Common myeloid progenitor, CD34-positive (primary cell): ENCODE measurements around the gene TNNT1.

ENCODE experiments used
- CTCF ChIA-PET: fragments of 350-600 bp; sonication (Branson Sonifier 250); formaldehyde crosslinking; loops from one replicate; lab custom pipeline; 2021; ENCODE audit warnings: antibody characterized with exemption; lab: Charles Lee
- POLR2A ChIA-PET: fragments of 350-600 bp; sonication (Branson Sonifier 250); formaldehyde crosslinking; loops from one replicate; lab custom pipeline; 2021; ENCODE audit warnings: antibody characterized with exemption; lab: Charles Lee
- DNase-seq, 3 donors: peaks; one replicate each; pipeline versions ENCODE4 v3.0.0 to v3.0.0-alpha.2; 2013
- H3K27ac ChIP-seq, 2 experiments: 1 replicate in 1 of 2; 2 replicates in 1 of 2; pipeline ENCODE4 v1.7.0; 2013; ENCODE audit warnings: inconsistent platforms in 2 of 2, low read length in 2 of 2, mild to moderate bottlenecking in 2 of 2, low read depth in 1 of 2, moderate library complexity in 1 of 2; ENCODE audit not compliant: severe bottlenecking in 2 of 2, insufficient read depth in 1 of 2, poor library complexity in 1 of 2
- H3K27me3 ChIP-seq, 5 experiments: replicated peaks in 2 of 5; 1 replicate in 3 of 5; 2 replicates in 2 of 5; pipeline versions ENCODE4 v1.6.1 to v1.7.0; 2013; ENCODE audit warnings: low read length in 4 of 5, mild to moderate bottlenecking in 2 of 5, moderate library complexity in 2 of 5, inconsistent platforms in 1 of 5; ENCODE audit not compliant: insufficient read depth in 5 of 5, control insufficient read depth in 4 of 5
- H3K36me3 ChIP-seq, 4 experiments: 1 replicate in 2 of 4; 2 replicates in 2 of 4; pipeline versions ENCODE4 v1.6.1 to v1.7.0; 2013; ENCODE audit warnings: low read length in 3 of 4, control low read depth in 1 of 4, mild to moderate bottlenecking in 1 of 4; ENCODE audit not compliant: control insufficient read depth in 4 of 4, insufficient read depth in 4 of 4
- H3K4me1 ChIP-seq, 4 experiments: 1 replicate in 3 of 4; 2 replicates in 1 of 4; pipeline versions ENCODE4 v1.6.1 to v1.7.1; 2013; ENCODE audit warnings: low read length in 3 of 4, mild to moderate bottlenecking in 3 of 4, control low read depth in 1 of 4, inconsistent platforms in 1 of 4, moderate library complexity in 1 of 4; ENCODE audit not compliant: control insufficient read depth in 4 of 4, insufficient read depth in 4 of 4; ENCODE audit errors: control extremely low read depth in 1 of 4
- H3K4me3 ChIP-seq, 7 experiments: 1 replicate in 4 of 7; 2 replicates in 3 of 7; pipeline versions ENCODE4 v1.5.1 to v1.7.0; 2013; ENCODE audit warnings: mild to moderate bottlenecking in 7 of 7, low read length in 6 of 7, moderate library complexity in 6 of 7, inconsistent platforms in 2 of 7, low read depth in 2 of 7, control low read depth in 1 of 7; ENCODE audit not compliant: insufficient read depth in 4 of 7, control insufficient read depth in 1 of 7; ENCODE audit errors: extremely low read depth in 1 of 7
- H3K9me3 ChIP-seq, 5 experiments: 1 replicate in 4 of 5; 2 replicates in 1 of 5; pipeline versions ENCODE4 v1.6.1 to v1.7.1; 2013; ENCODE audit warnings: low read length in 4 of 5, mild to moderate bottlenecking in 2 of 5, inconsistent platforms in 1 of 5, low read depth in 1 of 5, moderate library complexity in 1 of 5; ENCODE audit not compliant: control insufficient read depth in 4 of 5, insufficient read depth in 2 of 5; ENCODE audit errors: control extremely low read depth in 1 of 5
- WGBS: methylation state at CpG from one replicate; pipeline ENCODE4 v1.1.5; 2013; ENCODE audit not compliant: insufficient coverage; 5-methylcytosine and 5-hydroxymethylcytosine counted together

The TNNT1 gene

DNA sequence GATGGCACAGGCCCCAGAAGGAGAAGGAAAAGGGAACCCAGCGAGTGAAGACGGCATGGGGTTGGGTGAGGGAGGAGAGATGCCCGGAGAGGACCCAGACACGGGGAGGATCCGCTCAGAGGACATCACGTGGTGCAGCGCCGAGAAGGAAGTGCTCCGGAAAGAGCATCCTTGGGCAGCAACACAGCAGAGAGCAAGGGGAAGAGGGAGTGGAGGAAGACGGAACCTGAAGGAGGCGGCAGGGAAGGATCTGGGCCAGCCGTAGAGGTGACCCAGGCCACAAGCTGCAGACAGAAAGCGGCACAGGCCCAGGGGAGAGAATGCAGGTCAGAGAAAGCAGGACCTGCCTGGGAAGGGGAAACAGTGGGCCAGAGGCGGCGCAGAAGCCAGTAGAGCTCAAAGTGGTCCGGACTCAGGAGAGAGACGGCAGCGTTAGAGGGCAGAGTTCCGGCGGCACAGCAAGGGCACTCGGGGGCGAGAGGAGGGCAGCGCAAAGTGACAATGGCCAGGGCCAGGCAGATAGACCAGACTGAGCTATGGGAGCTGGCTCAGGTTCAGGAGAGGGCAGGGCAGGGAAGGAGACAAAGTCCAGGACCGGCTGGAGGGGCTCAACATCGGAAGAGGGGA lies 32.7 kb downstream of the TNNT1 start:
- WGBS, result under 1% methylated on average over 25 of the region's 25 CpGs
- CTCF ChIA-PET, result interaction anchor here (1.0 to 1.2 kb wide), 2 partner anchors 26 to 27 kb away, joined by 4 to 5 read pairs; no protein-coding TSS in a partner anchor
- Histone ChIP-seq H3K4me3 (peak overlapping the region; percentile 67 to 97 (median 88)), H3K4me1 (peaks cover 5 to 40% (median 30%) of the 10 kb centered on the region in 4 experiments), H3K9me3 (no peaks in the 10 kb centered on the region), H3K27ac (peak overlapping the region in 1 of 2 experiments; percentile 74), H3K36me3 (peaks cover 0 to 13% (median 10%) of the 10 kb centered on the region in 4 experiments), H3K27me3 (no peaks in the 10 kb centered on the region)
- peak; percentile 28 to 57 (median 48) for DNase-seq
- POLR2A ChIA-PET, result interaction anchor here (1.0 to 2.3 kb wide), 3 partner anchors 18 to 114 kb away, joined by 4 to 10 read pairs (median 5); no protein-coding TSS in a partner anchor

DNA sequence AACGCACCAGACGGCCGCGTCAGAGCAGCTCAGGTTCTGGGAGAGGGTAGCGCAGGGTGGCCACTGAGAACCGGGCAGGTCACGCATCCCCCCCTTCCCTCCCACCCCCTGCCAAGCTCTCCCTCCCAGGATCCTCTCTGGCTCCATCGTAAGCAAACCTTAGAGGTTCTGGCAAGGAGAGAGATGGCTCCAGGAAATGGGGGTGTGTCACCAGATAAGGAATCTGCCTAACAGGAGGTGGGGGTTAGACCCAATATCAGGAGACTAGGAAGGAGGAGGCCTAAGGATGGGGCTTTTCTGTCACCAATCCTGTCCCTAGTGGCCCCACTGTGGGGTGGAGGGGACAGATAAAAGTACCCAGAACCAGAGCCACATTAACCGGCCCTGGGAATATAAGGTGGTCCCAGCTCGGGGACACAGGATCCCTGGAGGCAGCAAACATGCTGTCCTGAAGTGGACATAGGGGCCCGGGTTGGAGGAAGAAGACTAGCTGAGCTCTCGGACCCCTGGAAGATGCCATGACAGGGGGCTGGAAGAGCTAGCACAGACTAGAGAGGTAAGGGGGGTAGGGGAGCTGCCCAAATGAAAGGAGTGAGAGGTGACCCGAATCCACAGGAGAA lies 33.5 kb downstream of the TNNT1 start:
- ChIA-PET POLR2A (no interaction called here), CTCF (interaction anchor here (1.0 to 1.2 kb wide), 2 partner anchors 25 to 26 kb away, joined by 4 to 5 read pairs; no protein-coding TSS in a partner anchor)
- Histone ChIP-seq H3K27me3 (no peaks in the 10 kb centered on the region), H3K36me3 (peaks cover 0 to 13% (median 13%) of the 10 kb centered on the region in 4 experiments), H3K9me3 (no peaks in the 10 kb centered on the region), H3K27ac (no peak overlapping the region), H3K4me3 (peak overlapping the region in 5 of 7 experiments; percentile 67 to 97 (median 90)), H3K4me1 (peaks cover 5 to 40% (median 30%) of the 10 kb centered on the region in 4 experiments)
- no peak for DNase-seq
- 93% methylated on average over 5 of the region's 13 CpGs for WGBS

DNA sequence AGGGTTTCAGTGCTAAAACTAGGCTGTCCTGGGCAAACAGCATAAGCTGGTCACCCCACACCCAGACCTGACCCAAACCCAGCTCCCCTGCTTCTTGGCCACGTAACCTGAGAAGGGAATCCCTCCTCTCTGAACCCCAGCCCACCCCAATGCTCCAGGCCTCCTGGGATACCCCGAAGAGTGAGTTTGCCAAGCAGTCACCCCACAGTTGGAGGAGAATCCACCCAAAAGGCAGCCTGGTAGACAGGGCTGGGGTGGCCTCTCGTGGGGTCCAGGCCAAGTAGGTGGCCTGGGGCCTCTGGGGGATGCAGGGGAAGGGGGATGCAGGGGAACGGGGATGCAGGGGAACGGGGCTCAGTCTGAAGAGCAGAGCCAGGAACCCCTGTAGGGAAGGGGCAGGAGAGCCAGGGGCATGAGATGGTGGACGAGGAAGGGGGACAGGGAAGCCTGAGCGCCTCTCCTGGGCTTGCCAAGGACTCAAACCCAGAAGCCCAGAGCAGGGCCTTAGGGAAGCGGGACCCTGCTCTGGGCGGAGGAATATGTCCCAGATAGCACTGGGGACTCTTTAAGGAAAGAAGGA lies 34.4 kb downstream of the TNNT1 start:
- DNase-seq, result no peak
- 97% methylated on average over 5 of the region's 9 CpGs for WGBS
- no peak overlapping the region for H3K4me3 ChIP-seq
- H3K9me3 ChIP-seq, result no peaks in the 10 kb centered on the region
- no peak overlapping the region for H3K27ac ChIP-seq
- CTCF ChIA-PET, result interaction anchor here (0.6 to 1.9 kb wide), 2 partner anchors 25 to 26 kb away, joined by 3 to 4 read pairs; no protein-coding TSS in a partner anchor
- peaks cover 0 to 21% (median 15%) of the 10 kb centered on the region in 4 experiments for H3K36me3 ChIP-seq
- no peaks in the 10 kb centered on the region for H3K27me3 ChIP-seq
- POLR2A ChIA-PET, result no interaction called here
- peaks cover 5 to 40% (median 30%) of the 10 kb centered on the region in 4 experiments for H3K4me1 ChIP-seq

DNA sequence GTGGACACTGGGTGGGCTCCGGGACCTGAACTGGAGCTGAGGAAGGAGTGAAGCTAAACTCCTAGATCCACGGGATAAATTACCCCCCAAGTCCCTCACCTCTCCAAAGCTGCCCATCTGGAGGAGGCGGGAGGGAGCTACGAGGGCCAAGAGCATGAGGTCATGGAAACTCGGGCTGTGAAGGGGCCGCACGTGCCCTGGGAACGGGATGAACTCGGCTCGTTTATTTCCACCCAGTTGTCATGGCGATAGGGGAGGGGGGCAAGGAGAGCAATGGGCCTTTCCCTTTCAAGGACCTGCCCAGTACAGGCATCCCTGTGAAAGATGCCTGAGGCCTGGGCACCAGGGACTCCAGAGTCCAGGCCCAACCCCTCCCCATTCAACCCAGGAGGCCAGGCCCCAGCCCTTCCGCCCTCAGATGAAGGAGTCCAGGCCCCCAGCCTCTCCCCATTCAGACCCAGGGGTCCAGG lies 35.4 kb downstream of the TNNT1 start:
- H3K9me3 ChIP-seq, result no peaks in the 10 kb centered on the region
- H3K36me3 ChIP-seq, result peaks cover 0 to 28% (median 20%) of the 10 kb centered on the region in 4 experiments
- H3K4me1 ChIP-seq, result peaks cover 4 to 35% (median 26%) of the 10 kb centered on the region in 4 experiments
- ChIA-PET POLR2A (no interaction called here), CTCF (interaction anchor here (0.7 to 1.9 kb wide), 3 partner anchors 14 to 27 kb away, joined by 3 to 4 read pairs (median 3); no protein-coding TSS in a partner anchor)
- no peaks in the 10 kb centered on the region for H3K27me3 ChIP-seq
- no peak overlapping the region for H3K27ac ChIP-seq
- no peak overlapping the region for H3K4me3 ChIP-seq
- no peak for DNase-seq
- 72% methylated on average over 10 of the region's 12 CpGs for WGBS

DNA sequence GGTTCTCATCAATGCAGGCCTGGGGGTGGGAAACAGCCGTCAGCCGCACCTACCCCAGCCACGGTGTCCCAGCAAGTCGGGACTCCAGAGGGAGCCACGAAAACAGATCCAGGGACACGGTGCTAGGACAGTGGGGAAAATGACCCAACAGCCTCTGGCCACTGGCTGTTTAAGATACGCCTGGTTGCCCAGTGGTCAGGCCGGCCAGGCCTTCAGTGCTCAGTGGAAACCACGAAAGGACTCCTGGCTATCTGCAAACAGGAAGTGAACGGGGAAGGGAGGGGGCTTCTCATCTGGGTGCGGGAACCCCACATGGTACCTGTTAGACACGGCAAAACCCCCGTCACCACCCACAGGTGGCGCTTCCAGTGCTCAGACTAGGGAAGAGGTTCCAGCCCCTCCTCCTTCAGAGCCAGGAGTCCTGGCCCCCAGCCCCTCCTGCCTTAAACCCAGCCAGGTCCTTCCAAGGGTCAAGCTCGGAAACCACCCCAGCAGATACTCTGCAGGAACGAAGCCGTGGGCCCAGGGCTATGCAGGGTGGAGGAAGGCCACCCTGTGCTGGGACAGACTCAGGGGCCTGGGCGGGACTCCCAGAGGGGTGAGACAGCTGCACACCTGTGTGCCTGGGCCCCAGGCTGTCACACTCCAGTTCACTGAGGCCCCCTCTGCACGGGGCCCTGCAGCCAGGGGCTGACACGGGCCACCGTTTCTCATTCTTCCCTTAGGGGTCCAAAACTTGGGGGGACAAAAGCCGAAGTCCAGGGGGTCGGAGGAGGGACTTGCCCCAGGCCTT lies 36.0 kb downstream of the TNNT1 start:
- ChIA-PET CTCF (interaction anchor here (0.7 to 1.9 kb wide), 3 partner anchors 13 to 28 kb away, joined by 3 to 4 read pairs (median 3); no protein-coding TSS in a partner anchor), POLR2A (no interaction called here)
- H3K36me3 ChIP-seq, result peaks cover 0 to 28% (median 20%) of the 10 kb centered on the region in 4 experiments
- no peak overlapping the region for H3K4me3 ChIP-seq
- H3K27ac ChIP-seq, result peak overlapping the region in 1 of 2 experiments; percentile 54
- no peaks in the 10 kb centered on the region for H3K9me3 ChIP-seq
- no peaks in the 10 kb centered on the region for H3K27me3 ChIP-seq
- 86% methylated on average over 21 of the region's 23 CpGs for WGBS
- DNase-seq, result no peak
- H3K4me1 ChIP-seq, result peaks cover 0 to 29% (median 19%) of the 10 kb centered on the region in 4 experiments

DNA sequence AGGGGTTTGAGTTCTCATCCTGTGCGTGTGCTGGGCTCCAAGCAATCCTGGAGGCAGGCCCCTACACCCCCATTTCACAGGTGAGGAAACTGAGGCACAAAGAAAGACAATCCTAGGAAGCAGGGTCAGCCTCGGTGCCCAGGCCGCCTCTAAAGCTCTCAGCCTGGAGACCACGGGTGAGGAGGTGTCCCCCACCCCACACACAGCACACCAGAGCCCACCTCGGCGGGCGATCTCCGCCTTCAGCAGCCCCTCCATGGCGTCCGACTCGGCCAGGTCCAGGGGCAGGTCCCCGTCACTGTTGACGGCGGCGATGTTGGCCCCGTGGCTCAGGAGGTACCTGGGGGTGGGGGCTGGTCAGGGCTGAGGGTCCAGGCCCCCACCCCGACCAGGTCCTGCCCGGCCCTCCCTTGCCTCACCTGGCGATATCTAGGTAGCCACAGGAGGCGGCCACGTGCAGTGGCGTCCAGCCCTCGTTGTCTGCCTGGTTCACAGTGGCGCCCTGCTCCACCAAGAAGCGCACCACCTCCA lies 36.7 kb downstream of the TNNT1 start:
- H3K4me3 ChIP-seq, result no peak overlapping the region
- H3K36me3 ChIP-seq, result peaks cover 0 to 28% (median 20%) of the 10 kb centered on the region in 4 experiments
- ChIA-PET POLR2A (no interaction called here), CTCF (no interaction called here)
- no peaks in the 10 kb centered on the region for H3K27me3 ChIP-seq
- DNase-seq, result no peak
- H3K9me3 ChIP-seq, result no peaks in the 10 kb centered on the region
- peak overlapping the region in 1 of 2 experiments; percentile 54 for H3K27ac ChIP-seq
- peaks cover 0 to 28% (median 18%) of the 10 kb centered on the region in 4 experiments for H3K4me1 ChIP-seq
- over 99% methylated on average over 20 of the region's 25 CpGs for WGBS
